ENCODE data around the gene ARHGAP15. TPM values are rescaled to one million over a fixed set of nuclear protein-coding genes. Genes with fewer than 3 reads are reported as not detected.

Gene ARHGAP15
- total and polyA plus RNA-seq, 8 donors, result 0.69 to 5.2 (median 1.5) TPM

GRCh38 chr2:143344780-143345179, 215.6 kb downstream of the ARHGAP15 start:
- ATAC-seq (no peak), FAIRE-seq (no peak), DNase-seq (no peak)
- intact Hi-C loops (cut with DNase I), result no loop called here
- H3K4me3 ChIP-seq, result no peak overlapping the region
- no peaks in the 10 kb centered on the region for H3K27me3 ChIP-seq
- no peak for TF ChIP-seq CTCF (IDR thresholded peaks at IDR 0.05)
- no peak overlapping the region for H3K27ac ChIP-seq
- no peaks in the 10 kb centered on the region for H3K36me3 ChIP-seq
- no peaks in the 10 kb centered on the region for H3K4me1 ChIP-seq
- WGBS, 2 donors, result 68 to 74% methylated on average over 2 of the region's 2 CpGs
- H3K9me3 ChIP-seq, result no peaks in the 10 kb centered on the region

- 65 to 76% methylated on average over 9 of the region's 9 CpGs for WGBS, 2 donors
- Histone ChIP-seq H3K4me3 (no peak overlapping the region), H3K36me3 (no peaks in the 10 kb centered on the region), H3K27ac (no peak overlapping the region), H3K27me3 (no peaks in the 10 kb centered on the region), H3K4me1 (no peaks in the 10 kb centered on the region), H3K9me3 (no peaks in the 10 kb centered on the region)
- TF ChIP-seq CTCF (IDR thresholded peaks at IDR 0.05), result no peak
- ATAC-seq (no peak), FAIRE-seq (no peak), DNase-seq (no peak)
- intact Hi-C loops (cut with DNase I), result no loop called here
Measured at GRCh38 chr2:143345887-143346787, 216.9 kb downstream of the ARHGAP15 start.

DNA sequence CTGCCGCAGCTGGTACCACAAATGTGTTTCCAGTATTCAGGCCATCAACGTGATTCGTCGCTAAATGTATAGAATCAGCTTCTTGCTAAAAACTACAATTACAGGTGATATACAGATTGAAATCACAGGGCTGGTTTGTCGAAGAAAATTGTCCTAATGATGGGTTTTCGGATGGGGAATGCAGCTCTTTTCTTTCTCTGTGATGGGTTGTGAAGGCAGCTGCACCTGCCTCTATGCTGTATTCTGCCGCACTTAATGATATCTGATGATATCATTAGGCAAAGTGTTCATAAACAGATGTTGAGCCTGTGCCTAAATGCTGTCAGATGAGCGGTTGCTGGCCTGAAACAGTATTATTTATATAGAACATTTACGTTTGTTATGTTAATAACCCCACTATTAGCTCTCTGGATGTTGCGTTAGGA, 218.1 kb downstream of the ARHGAP15 start:
- no peak for TF ChIP-seq CTCF (IDR thresholded peaks at IDR 0.05)
- Histone ChIP-seq H3K27me3 (no peaks in the 10 kb centered on the region), H3K4me3 (no peak overlapping the region), H3K4me1 (no peaks in the 10 kb centered on the region), H3K27ac (no peak overlapping the region), H3K9me3 (no peaks in the 10 kb centered on the region), H3K36me3 (no peaks in the 10 kb centered on the region)
- no peak for DNase-seq
- WGBS, 2 donors, result 76 to 83% methylated on average over 10 of the region's 10 CpGs
- no peak for ATAC-seq
- FAIRE-seq, result no peak
- intact Hi-C loops (cut with DNase I), result no loop called here

GRCh38 chr2:143347901-143348414, 218.7 kb downstream of the ARHGAP15 start:
- no peak for TF ChIP-seq CTCF (IDR thresholded peaks at IDR 0.05)

More at GRCh38 chr2:143347901-143348414, 218.7 kb downstream of the ARHGAP15 start:
- H3K36me3 ChIP-seq, result no peaks in the 10 kb centered on the region
- no peak for DNase-seq
- ATAC-seq, result no peak
- no peaks in the 10 kb centered on the region for H3K4me1 ChIP-seq
- no peak overlapping the region for H3K27ac ChIP-seq
- H3K27me3 ChIP-seq, result no peaks in the 10 kb centered on the region
- no peak for FAIRE-seq
- WGBS, 2 donors, result 79% methylated on average over 4 of the region's 4 CpGs
- no peaks in the 10 kb centered on the region for H3K9me3 ChIP-seq
- no peak overlapping the region for H3K4me3 ChIP-seq
- intact Hi-C loops (cut with DNase I), result no loop called here
